Trophoblast cell (in vitro differentiated cells and primary cell): ENCODE measurements around the gene PPT1.
A peak's percentile ranks its signal among the peaks of the same experiment; 100 is the strongest.

Source experiments
- DNase-seq, 2 donors: peaks; one replicate each; pipeline ENCODE4 v3.0.0-alpha.2; 2016
- H2AFZ ChIP-seq: 2 replicates; pipeline ENCODE4 v1.6.1; 2013; ENCODE audit warnings: low read length, moderate library complexity, mild to moderate bottlenecking; ENCODE audit not compliant: insufficient read depth, poor library complexity
- H2AK5ac ChIP-seq: 2 replicates; pipeline ENCODE4 v1.6.1; 2013; ENCODE audit warnings: mild to moderate bottlenecking, low read length
- H2BK120ac ChIP-seq: 2 replicates; pipeline ENCODE4 v1.6.1; 2013; ENCODE audit warnings: low read length, mild to moderate bottlenecking, moderate library complexity; ENCODE audit not compliant: insufficient read depth, poor library complexity
- H2BK12ac ChIP-seq: 2 replicates; pipeline ENCODE4 v1.6.1; 2013; ENCODE audit warnings: mild to moderate bottlenecking, low read length, moderate library complexity
- H2BK5ac ChIP-seq: 2 replicates; pipeline ENCODE4 v1.6.1; 2013; ENCODE audit warnings: low read length, low read depth, moderate library complexity, mild to moderate bottlenecking; ENCODE audit not compliant: poor library complexity
- H3K14ac ChIP-seq: 2 replicates; pipeline ENCODE4 v1.6.1; 2013; ENCODE audit warnings: mild to moderate bottlenecking, low read length
- H3K18ac ChIP-seq: 2 replicates; pipeline ENCODE4 v1.6.1; 2013; ENCODE audit warnings: mild to moderate bottlenecking, low read length
- H3K23ac ChIP-seq: 2 replicates; pipeline ENCODE4 v1.6.1; 2013; ENCODE audit warnings: low read length
- H3K27ac ChIP-seq: 2 replicates; pipeline ENCODE4 v1.5.1; 2013; ENCODE audit warnings: low read depth, mild to moderate bottlenecking, inconsistent platforms, low read length, moderate library complexity
- H3K27me3 ChIP-seq: 2 replicates; pipeline ENCODE4 v1.6.1; 2013; ENCODE audit warnings: inconsistent platforms, mild to moderate bottlenecking, low read length, moderate library complexity; ENCODE audit not compliant: insufficient read depth
- H3K36me3 ChIP-seq, 2 experiments: 1 replicate in 1 of 2; 2 replicates in 1 of 2; pipeline ENCODE4 v1.6.1; 2013; ENCODE audit warnings: low read length in 2 of 2, mild to moderate bottlenecking in 2 of 2, moderate library complexity in 1 of 2; ENCODE audit not compliant: insufficient read depth in 2 of 2, control insufficient read depth in 1 of 2
- H3K4ac ChIP-seq: 2 replicates; pipeline ENCODE4 v1.6.1; 2013; ENCODE audit warnings: low read depth, mild to moderate bottlenecking, low read length, moderate library complexity
- H3K4me1 ChIP-seq, 2 experiments: 1 replicate in 1 of 2; 2 replicates in 1 of 2; pipeline ENCODE4 v1.6.1; 2013; ENCODE audit warnings: low read length in 2 of 2, mild to moderate bottlenecking in 2 of 2, moderate library complexity in 1 of 2; ENCODE audit not compliant: insufficient read depth in 2 of 2, control insufficient read depth in 1 of 2
- H3K4me2 ChIP-seq: 2 replicates; pipeline ENCODE4 v1.6.1; 2013; ENCODE audit warnings: inconsistent platforms, mild to moderate bottlenecking, low read length, moderate library complexity
- H3K4me3 ChIP-seq: 2 replicates; pipeline ENCODE4 v1.5.1; 2013; ENCODE audit warnings: mild to moderate bottlenecking, low read depth, low read length, inconsistent platforms
- H3K79me1 ChIP-seq: one replicate; pipeline ENCODE4 v1.6.1; 2013; ENCODE audit warnings: low read length
- H3K79me2 ChIP-seq: 2 replicates; pipeline ENCODE4 v1.6.1; 2013; ENCODE audit warnings: low read length, mild to moderate bottlenecking; ENCODE audit not compliant: control insufficient read depth, insufficient read depth, poor library complexity
- H3K9ac ChIP-seq: 2 replicates; pipeline ENCODE4 v1.6.1; 2013; ENCODE audit warnings: mild to moderate bottlenecking, low read length
- H3K9me3 ChIP-seq: 2 replicates; pipeline ENCODE4 v1.6.1; 2013; ENCODE audit warnings: low read depth, mild to moderate bottlenecking, control low read depth, inconsistent platforms, low read length; ENCODE audit not compliant: insufficient read depth
- H4K12ac ChIP-seq: 2 replicates; pipeline ENCODE4 v1.6.1; 2013; ENCODE audit warnings: low read depth, mild to moderate bottlenecking, low read length, moderate library complexity
- H4K8ac ChIP-seq: 2 replicates; pipeline ENCODE4 v1.6.1; 2013; ENCODE audit warnings: low read depth, mild to moderate bottlenecking, low read length, moderate library complexity
- H4K91ac ChIP-seq: one replicate; pipeline ENCODE4 v1.6.1; 2013; ENCODE audit warnings: low read depth, mild to moderate bottlenecking, low read length, moderate library complexity
- WGBS: extraction: QIAGEN DNeasy Blood & Tissue Kit; methylation state at CpG from one replicate; pipeline ENCODE4 v1.1.7; 2013; ENCODE audit warnings: missing lambda C conversion rate; ENCODE audit not compliant: insufficient read length, insufficient coverage; ENCODE audit errors: extremely low coverage; 5-methylcytosine and 5-hydroxymethylcytosine counted together

Gene PPT1

DNA sequence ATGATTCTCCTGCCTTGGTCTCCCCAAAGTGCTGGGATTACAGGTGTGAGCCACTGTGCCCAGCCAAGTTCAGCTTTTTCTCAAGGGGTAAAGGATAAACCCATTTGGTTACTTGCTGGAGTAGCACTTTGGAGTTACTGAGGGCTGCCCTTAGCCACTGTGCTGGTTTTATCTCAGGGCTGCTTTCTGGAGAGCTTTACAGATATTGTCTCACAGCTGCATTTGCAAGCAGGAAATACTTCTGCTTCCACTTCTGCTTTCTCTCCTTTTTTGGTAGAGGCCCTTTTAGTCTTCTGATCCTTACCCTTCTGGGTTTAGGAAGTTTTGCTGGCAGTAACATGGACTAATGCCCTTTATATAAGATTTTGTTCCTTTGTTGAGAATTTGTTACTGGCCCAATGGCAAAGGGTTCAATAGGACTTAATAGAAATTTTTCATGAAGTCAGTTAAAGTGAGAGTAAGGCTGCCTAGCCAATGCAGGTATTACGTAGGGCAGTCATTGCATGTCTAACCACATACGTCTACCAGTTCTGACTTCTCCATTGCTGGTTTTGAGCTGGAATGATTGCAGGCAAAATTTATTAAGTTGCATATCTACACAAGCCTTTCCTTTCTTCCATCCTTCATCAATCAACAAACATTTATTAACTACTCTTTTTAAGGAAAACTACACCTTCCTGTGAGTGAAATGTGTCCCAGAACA lies 32.1 kb downstream of the PPT1 start:
- Histone ChIP-seq H3K9me3 (no peaks in the 10 kb centered on the region), H2AK5ac (no peak overlapping the region), H3K14ac (no peak overlapping the region), H2BK120ac (no peak overlapping the region), H3K79me2 (no peaks in the 10 kb centered on the region), H4K8ac (no peak overlapping the region), H3K27ac (no peak overlapping the region), H2BK5ac (no peak overlapping the region), H3K27me3 (no peaks in the 10 kb centered on the region), H3K4me1 (no peaks in the 10 kb centered on the region), H3K18ac (no peak overlapping the region), H3K4ac (no peak overlapping the region), H2BK12ac (no peak overlapping the region), H4K91ac (no peak overlapping the region), H3K36me3 (peaks cover 29 to 65% of the 10 kb centered on the region in 2 experiments), H3K4me2 (no peak overlapping the region), H4K12ac (no peak overlapping the region), H3K23ac (no peak overlapping the region), H3K79me1 (no peaks in the 10 kb centered on the region), H2AFZ (no peak overlapping the region), H3K4me3 (no peak overlapping the region), H3K9ac (no peak overlapping the region)
- no peak for DNase-seq
- no CpG with 5 or more reads among the region's 2 CpGs for WGBS

DNA sequence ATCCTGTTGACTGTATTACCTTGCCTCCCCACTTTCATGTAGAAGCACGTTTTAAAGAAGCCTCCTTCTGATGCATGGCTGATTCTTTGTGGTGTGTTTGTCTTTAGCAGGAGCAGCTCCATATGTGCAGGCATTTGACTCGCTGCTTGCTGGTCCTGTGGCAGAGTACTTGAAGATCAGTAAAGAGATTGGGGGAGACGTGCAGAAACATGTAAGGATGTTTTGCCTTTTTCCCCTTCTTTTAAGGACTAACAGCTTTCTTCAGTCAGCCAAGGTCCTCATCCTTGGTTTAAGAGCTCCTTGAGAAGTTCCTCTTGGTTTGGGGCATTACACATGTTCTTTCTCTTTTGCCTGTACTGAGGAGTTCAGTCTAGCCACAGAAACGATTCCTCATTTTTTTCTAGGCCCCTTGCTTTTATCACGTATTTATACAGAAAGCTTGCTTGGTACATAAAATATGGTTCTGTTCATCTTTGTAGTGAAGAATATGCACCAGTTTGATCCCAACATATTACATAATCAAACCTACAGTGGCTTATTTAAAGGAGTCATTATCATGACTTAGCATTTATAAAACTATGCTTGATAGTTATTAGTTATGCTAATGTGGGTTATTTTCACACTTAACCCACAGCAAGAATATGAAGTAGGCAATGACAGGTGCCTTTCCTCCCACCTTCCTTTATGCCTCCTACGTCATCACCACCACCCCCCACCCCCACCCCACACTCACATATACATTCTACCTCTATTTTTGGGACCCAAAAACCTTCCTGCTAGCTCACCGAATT lies 36.9 kb downstream of the PPT1 start:
- Histone ChIP-seq H3K9ac (no peak overlapping the region), H3K4me2 (no peak overlapping the region), H3K4me3 (no peak overlapping the region), H3K23ac (no peak overlapping the region), H3K4me1 (peaks cover 0 to 2% of the 10 kb centered on the region in 2 experiments), H2AK5ac (no peak overlapping the region), H2BK5ac (no peak overlapping the region), H3K79me1 (no peaks in the 10 kb centered on the region), H3K18ac (no peak overlapping the region), H4K8ac (no peak overlapping the region), H4K12ac (no peak overlapping the region), H2AFZ (no peak overlapping the region), H2BK120ac (no peak overlapping the region), H3K79me2 (peaks cover 3% of the 10 kb centered on the region), H2BK12ac (no peak overlapping the region), H3K27ac (no peak overlapping the region), H3K9me3 (no peaks in the 10 kb centered on the region), H3K14ac (no peak overlapping the region), H3K4ac (no peak overlapping the region), H3K36me3 (peaks cover 17 to 51% of the 10 kb centered on the region in 2 experiments), H3K27me3 (no peaks in the 10 kb centered on the region), H4K91ac (no peak overlapping the region)
- no peak for DNase-seq
- no CpG with 5 or more reads among the region's 7 CpGs for WGBS

DNA sequence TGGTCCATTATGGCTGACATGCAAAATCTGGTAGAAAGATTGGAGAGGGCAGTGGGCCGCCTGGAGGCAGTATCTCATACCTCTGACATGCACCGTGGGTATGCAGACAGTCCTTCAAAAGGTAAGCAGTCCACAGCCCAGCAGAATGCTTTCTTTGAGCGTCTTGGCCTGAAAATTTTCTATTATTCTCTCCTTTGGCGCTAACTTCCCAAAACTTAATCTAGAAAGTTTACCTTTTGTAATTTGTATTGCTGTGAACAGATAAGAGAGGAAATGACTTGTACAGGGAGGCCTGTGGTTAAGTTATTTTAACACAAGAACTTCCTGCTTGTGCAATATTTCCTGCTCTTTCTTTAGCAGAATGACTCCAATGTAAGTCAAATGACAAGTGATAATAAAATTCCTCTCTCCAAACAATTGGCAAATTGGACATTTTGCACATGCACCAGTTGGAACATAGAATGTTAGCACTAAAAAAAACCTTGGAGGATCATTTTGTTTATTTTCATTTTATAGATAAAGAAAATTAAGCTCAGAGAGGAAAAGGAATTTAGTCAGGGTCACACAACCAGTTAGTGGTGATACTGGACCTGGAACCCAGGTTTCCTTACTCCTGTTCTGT lies 37.6 kb downstream of the PPT1 start:
- Histone ChIP-seq H2BK12ac (no peak overlapping the region), H3K14ac (no peak overlapping the region), H2AK5ac (no peak overlapping the region), H2AFZ (no peak overlapping the region), H3K79me1 (no peaks in the 10 kb centered on the region), H2BK5ac (no peak overlapping the region), H3K4me3 (no peak overlapping the region), H4K8ac (no peak overlapping the region), H4K12ac (no peak overlapping the region), H4K91ac (no peak overlapping the region), H3K27ac (no peak overlapping the region), H3K4me2 (no peak overlapping the region), H3K79me2 (peaks cover 3% of the 10 kb centered on the region), H3K27me3 (no peaks in the 10 kb centered on the region), H3K9me3 (no peaks in the 10 kb centered on the region), H3K4ac (no peak overlapping the region), H3K23ac (no peak overlapping the region), H3K18ac (no peak overlapping the region), H3K4me1 (peaks cover 0 to 2% of the 10 kb centered on the region in 2 experiments), H3K36me3 (peaks cover 14 to 46% of the 10 kb centered on the region in 2 experiments), H3K9ac (no peak overlapping the region), H2BK120ac (no peak overlapping the region)
- DNase-seq = peak; percentile 56 to 65
- no CpG with 5 or more reads among the region's 4 CpGs for WGBS

DNA sequence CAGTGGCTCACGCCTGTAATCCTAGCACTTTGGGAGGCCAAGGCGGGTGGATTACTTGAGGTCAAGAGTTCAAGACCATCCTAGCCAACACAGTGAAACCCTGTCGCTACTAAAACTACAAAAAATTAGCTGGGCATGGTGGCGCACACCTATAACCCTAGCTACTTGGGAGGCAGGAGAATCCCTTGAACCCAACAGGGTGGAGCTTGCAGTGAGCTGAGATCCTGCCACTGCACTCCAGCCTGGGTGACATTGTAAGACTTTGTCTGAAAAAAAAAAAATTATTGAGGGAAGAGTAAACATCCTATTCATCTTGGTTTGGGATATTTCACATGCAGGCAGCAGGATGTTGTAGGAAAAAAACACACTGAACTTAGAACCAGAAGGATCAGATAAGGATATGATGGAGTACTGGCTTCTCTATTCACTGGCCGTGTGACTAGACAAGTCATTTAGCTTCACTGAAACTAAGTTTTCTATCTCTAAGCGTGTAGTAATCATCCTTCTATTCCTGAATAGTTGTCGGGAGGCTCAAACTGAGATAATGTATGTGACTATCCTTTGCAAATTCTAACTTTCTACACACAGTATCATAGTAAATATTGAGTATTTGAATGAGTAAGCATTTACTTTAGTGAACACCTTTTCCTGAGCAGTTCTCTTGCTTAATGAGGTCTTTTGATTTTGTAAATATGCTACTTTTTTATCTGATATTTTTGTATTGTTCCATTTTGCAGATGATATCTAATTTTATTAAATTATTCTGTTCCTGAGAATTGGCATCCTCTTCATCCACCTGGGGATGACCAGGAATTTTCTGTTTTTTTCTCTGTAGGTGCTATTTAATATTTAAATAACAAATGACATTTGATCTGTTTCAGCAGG lies 38.4 kb downstream of the PPT1 start:
- WGBS = no CpG with 5 or more reads among the region's 7 CpGs
- Histone ChIP-seq H3K23ac (no peak overlapping the region), H3K27me3 (no peaks in the 10 kb centered on the region), H3K4ac (no peak overlapping the region), H2AFZ (no peak overlapping the region), H3K9ac (no peak overlapping the region), H2BK5ac (no peak overlapping the region), H3K4me1 (peaks cover 0 to 2% of the 10 kb centered on the region in 2 experiments), H3K14ac (no peak overlapping the region), H2BK120ac (no peak overlapping the region), H3K18ac (no peak overlapping the region), H2BK12ac (no peak overlapping the region), H4K91ac (no peak overlapping the region), H3K4me2 (no peak overlapping the region), H4K8ac (no peak overlapping the region), H3K36me3 (peaks cover 10 to 39% of the 10 kb centered on the region in 2 experiments), H3K9me3 (no peaks in the 10 kb centered on the region), H3K4me3 (no peak overlapping the region), H3K27ac (no peak overlapping the region), H4K12ac (no peak overlapping the region), H3K79me2 (peaks cover 5% of the 10 kb centered on the region), H2AK5ac (no peak overlapping the region), H3K79me1 (no peaks in the 10 kb centered on the region)
- DNase-seq = no peak
